HEK293 (cell line): Measurements from ENCODE around the gene ITGA3.

Experiments
- CTCF ChIA-PET: fragments of 350-600 bp; formaldehyde crosslinking; extraction: SDS; loops from one replicate; lab custom pipeline; 2021; ENCODE audit warnings: antibody characterized with exemption; lab: Yijun Ruan, JAX
- POLR2A ChIA-PET: fragments of 300-600 bp; formaldehyde crosslinking; extraction: SDS; loops from one replicate; lab custom pipeline; 2020; ENCODE audit warnings: antibody characterized with exemption, inconsistent platforms; lab: Yijun Ruan, JAX
- H3K27ac ChIP-seq: fragments of 200-500 bp; sonication (Bioruptor generic); 2 replicates; pipeline ENCODE4 v1.5.1; 2014; ENCODE audit warnings: low read depth, low read length, control low read depth, inconsistent platforms; ENCODE audit errors: extremely low read depth
- H3K36me3 ChIP-seq, 2 experiments: fragments of 200-500 bp in 1 of 2; sonication (Bioruptor generic) in 1 of 2; 1 replicate in 1 of 2; 2 replicates in 1 of 2; pipeline ENCODE4 v1.5.1; 2014 to 2017; ENCODE audit warnings: inconsistent platforms in 2 of 2, low read length in 2 of 2; ENCODE audit not compliant: control insufficient read depth in 2 of 2, insufficient read depth in 1 of 2
- H3K4me1 ChIP-seq: fragments of 200-500 bp; sonication (Bioruptor generic); 2 replicates; pipeline ENCODE4 v1.5.1; 2014; ENCODE audit warnings: mild to moderate bottlenecking, low read length, inconsistent platforms; ENCODE audit not compliant: control insufficient read depth, insufficient read depth
- H3K4me3 ChIP-seq: 2 replicates; pipeline ENCODE4 v1.5.1; 2011; ENCODE audit warnings: low read depth, mild to moderate bottlenecking, control low read depth, low read length, moderate library complexity
- H3K9me3 ChIP-seq: fragments of 200-500 bp; sonication (Bioruptor generic); 2 replicates; pipeline ENCODE4 v1.5.1; 2014; ENCODE audit warnings: low read depth, low read length, inconsistent platforms; ENCODE audit not compliant: control insufficient read depth, insufficient read depth
- IKZF3 ChIP-seq: fragments of 450-650 bp; IDR thresholded peaks from 2 replicates; pipeline ENCODE4 v1.5.0; 2018; ENCODE audit warnings: missing biosample characterization, mild to moderate bottlenecking, missing genetic modification characterization, moderate library complexity
- KLF1 ChIP-seq: fragments of 450-650 bp; formaldehyde crosslinking; IDR thresholded peaks from 2 replicates; pipeline ENCODE4 v1.5.1; 2016; ENCODE audit warnings: missing biosample characterization, missing genetic modification characterization
- MZF1 ChIP-seq: fragments of 450-650 bp; formaldehyde crosslinking; IDR thresholded peaks from 2 replicates; pipeline ENCODE4 v1.5.1; 2017; ENCODE audit warnings: missing biosample characterization, missing genetic modification characterization, borderline replicate concordance
- SCRT1 ChIP-seq: fragments of 450-650 bp; formaldehyde crosslinking; IDR thresholded peaks from 2 replicates; pipeline ENCODE4 v1.5.1; 2016; ENCODE audit warnings: missing biosample characterization, missing genetic modification characterization, borderline replicate concordance
- SCRT2 ChIP-seq: fragments of 450-650 bp; formaldehyde crosslinking; IDR thresholded peaks from 2 replicates; pipeline ENCODE4 v1.5.1; 2016; ENCODE audit warnings: missing biosample characterization, missing genetic modification characterization
- SP3 ChIP-seq: fragments of 450-650 bp; formaldehyde crosslinking; IDR thresholded peaks from 2 replicates; pipeline ENCODE4 v1.5.1; 2016; ENCODE audit warnings: missing biosample characterization, missing genetic modification characterization
- WT1 ChIP-seq: fragments of 450-650 bp; formaldehyde crosslinking; IDR thresholded peaks from 2 replicates; pipeline ENCODE4 v1.5.1; 2016; ENCODE audit warnings: missing biosample characterization, missing genetic modification characterization
- ZBTB17 ChIP-seq: fragments of 450-650 bp; formaldehyde crosslinking; IDR thresholded peaks from 2 replicates; pipeline ENCODE4 v1.5.1; 2016; ENCODE audit warnings: missing biosample characterization, missing genetic modification characterization
- ZBTB44 ChIP-seq: fragments of 450-650 bp; IDR thresholded peaks from 2 replicates; pipeline ENCODE4 v1.5.1; 2018; ENCODE audit warnings: missing biosample characterization, mild to moderate bottlenecking, missing genetic modification characterization
- ZBTB7A ChIP-seq: fragments of 450-650 bp; formaldehyde crosslinking; IDR thresholded peaks from 2 replicates; pipeline ENCODE4 v1.5.1; 2016; ENCODE audit warnings: low read depth, missing biosample characterization, missing genetic modification characterization
- ZBTB8A ChIP-seq: fragments of 450-650 bp; formaldehyde crosslinking; IDR thresholded peaks from 2 replicates; pipeline ENCODE4 v1.5.1; 2016; ENCODE audit warnings: missing biosample characterization, missing genetic modification characterization
- ZNF112 ChIP-seq: fragments of 450-650 bp; formaldehyde crosslinking; IDR thresholded peaks from 2 replicates; pipeline ENCODE4 v1.5.0; 2017; ENCODE audit warnings: missing biosample characterization, missing genetic modification characterization
- ZNF394 ChIP-seq: fragments of 450-650 bp; formaldehyde crosslinking; IDR thresholded peaks from 2 replicates; pipeline ENCODE4 v1.5.1; 2016; ENCODE audit warnings: missing biosample characterization, missing genetic modification characterization, mild to moderate bottlenecking, moderate library complexity, borderline replicate concordance
- ZNF449 ChIP-seq: fragments of 450-650 bp; formaldehyde crosslinking; IDR thresholded peaks from 2 replicates; pipeline ENCODE4 v1.5.1; 2017; ENCODE audit warnings: missing biosample characterization, mild to moderate bottlenecking, missing genetic modification characterization, moderate library complexity
- ZNF521 ChIP-seq: fragments of 450-650 bp; formaldehyde crosslinking; IDR thresholded peaks from 2 replicates; pipeline ENCODE4 v1.5.1; 2017; ENCODE audit warnings: missing biosample characterization, mild to moderate bottlenecking, missing genetic modification characterization
- ZNF555 ChIP-seq: fragments of 450-650 bp; formaldehyde crosslinking; conservative IDR thresholded peaks from 2 replicates; pipeline ENCODE4 v1.5.1; 2017; ENCODE audit warnings: missing biosample characterization, mild to moderate bottlenecking, missing genetic modification characterization, inconsistent platforms
- ZNF654 ChIP-seq: fragments of 450-650 bp; formaldehyde crosslinking; IDR thresholded peaks from 2 replicates; pipeline ENCODE4 v1.5.1; 2016; ENCODE audit warnings: low read depth, missing biosample characterization, missing genetic modification characterization
- ZNF701 ChIP-seq: fragments of 450-650 bp; formaldehyde crosslinking; IDR thresholded peaks from 2 replicates; pipeline ENCODE4 v1.5.1; 2016; ENCODE audit warnings: missing biosample characterization, missing genetic modification characterization
- ZNF76 ChIP-seq: fragments of 450-650 bp; formaldehyde crosslinking; IDR thresholded peaks from 2 replicates; pipeline ENCODE4; 2016; ENCODE audit warnings: low read depth, missing biosample characterization, missing genetic modification characterization, borderline replicate concordance
- ZNF777 ChIP-seq: fragments of 450-650 bp; formaldehyde crosslinking; IDR thresholded peaks from 2 replicates; pipeline ENCODE4 v1.5.1; 2017; ENCODE audit warnings: missing biosample characterization, missing genetic modification characterization, borderline replicate concordance
- ZNF791 ChIP-seq: fragments of 450-650 bp; formaldehyde crosslinking; IDR thresholded peaks from 2 replicates; pipeline ENCODE4 v1.5.1; 2016; ENCODE audit warnings: missing biosample characterization, missing genetic modification characterization
- ZSCAN16 ChIP-seq: fragments of 450-650 bp; formaldehyde crosslinking; IDR thresholded peaks from 2 replicates; pipeline ENCODE4 v1.5.1; 2016; ENCODE audit warnings: missing biosample characterization, missing genetic modification characterization
- ZSCAN23 ChIP-seq: fragments of 450-650 bp; formaldehyde crosslinking; IDR thresholded peaks from 2 replicates; pipeline ENCODE4 v1.5.1; 2016; ENCODE audit warnings: missing biosample characterization, missing genetic modification characterization
- ZSCAN30 ChIP-seq: fragments of 450-650 bp; IDR thresholded peaks from 2 replicates; pipeline ENCODE4 v1.5.1; 2018; ENCODE audit warnings: missing biosample characterization, mild to moderate bottlenecking, missing genetic modification characterization, moderate library complexity
- TF ChIP-seq, protein P1 (sequence below): fragments of 450-650 bp; formaldehyde crosslinking; IDR thresholded peaks from 2 replicates; pipeline ENCODE4 v1.5.1; 2016; ENCODE audit warnings: missing biosample characterization, missing genetic modification characterization
- TF ChIP-seq, protein P2 (sequence below): fragments of 450-650 bp; formaldehyde crosslinking; IDR thresholded peaks from 2 replicates; pipeline ENCODE4 v1.5.1; 2016; ENCODE audit warnings: missing biosample characterization, missing genetic modification characterization
- TF ChIP-seq, protein P3 (sequence below): fragments of 450-650 bp; formaldehyde crosslinking; IDR thresholded peaks from 2 replicates; pipeline ENCODE4 v1.5.1; 2016; ENCODE audit warnings: missing biosample characterization, missing genetic modification characterization

The ITGA3 gene

GRCh38 chr17:50094753-50095619 is 39.1 kb downstream of the ITGA3 start, which contains the start of gene PDK2:
TSS of gene PDK2 (plus strand) at chr17:50095351. CDS start at chr17:50095436, 85 bp downstream.
- Histone ChIP-seq H3K36me3 (peaks cover 0 to 27% of the 10 kb centered on the region in 2 experiments; a peak in 1 of 3 replicates), H3K9me3 (no peaks in the 10 kb centered on the region), H3K4me1 (peaks cover 2% of the 10 kb centered on the region; the same call in 1 of the 2 replicates), H3K4me3 (peak within 1 kb of the TSS; percentile 85), H3K27ac (peak within 1 kb of the TSS; percentile 45)
- ChIA-PET POLR2A (interaction anchor here (0.8 to 2.3 kb wide), 6 partner anchors 17 to 307 kb away, joined by 3 to 12 read pairs (median 4); partner anchors contain the start of genes ITGA3 and KAT7), CTCF (interaction anchor here (0.6 to 5.3 kb wide), 84 partner anchors 7 to 737 kb away, joined by 3 to 101 read pairs (median 5); partner anchors contain the start of genes COL1A1, DLX3, ITGA3 and LRRC59)
- TF ChIP-seq ZNF701 (tag by site-specific recombination), result no peak
- no peak for TF ChIP-seq ZSCAN16 (tag by site-specific recombination)
- no peak for TF ChIP-seq ZNF555
- TF ChIP-seq, protein P1, sequence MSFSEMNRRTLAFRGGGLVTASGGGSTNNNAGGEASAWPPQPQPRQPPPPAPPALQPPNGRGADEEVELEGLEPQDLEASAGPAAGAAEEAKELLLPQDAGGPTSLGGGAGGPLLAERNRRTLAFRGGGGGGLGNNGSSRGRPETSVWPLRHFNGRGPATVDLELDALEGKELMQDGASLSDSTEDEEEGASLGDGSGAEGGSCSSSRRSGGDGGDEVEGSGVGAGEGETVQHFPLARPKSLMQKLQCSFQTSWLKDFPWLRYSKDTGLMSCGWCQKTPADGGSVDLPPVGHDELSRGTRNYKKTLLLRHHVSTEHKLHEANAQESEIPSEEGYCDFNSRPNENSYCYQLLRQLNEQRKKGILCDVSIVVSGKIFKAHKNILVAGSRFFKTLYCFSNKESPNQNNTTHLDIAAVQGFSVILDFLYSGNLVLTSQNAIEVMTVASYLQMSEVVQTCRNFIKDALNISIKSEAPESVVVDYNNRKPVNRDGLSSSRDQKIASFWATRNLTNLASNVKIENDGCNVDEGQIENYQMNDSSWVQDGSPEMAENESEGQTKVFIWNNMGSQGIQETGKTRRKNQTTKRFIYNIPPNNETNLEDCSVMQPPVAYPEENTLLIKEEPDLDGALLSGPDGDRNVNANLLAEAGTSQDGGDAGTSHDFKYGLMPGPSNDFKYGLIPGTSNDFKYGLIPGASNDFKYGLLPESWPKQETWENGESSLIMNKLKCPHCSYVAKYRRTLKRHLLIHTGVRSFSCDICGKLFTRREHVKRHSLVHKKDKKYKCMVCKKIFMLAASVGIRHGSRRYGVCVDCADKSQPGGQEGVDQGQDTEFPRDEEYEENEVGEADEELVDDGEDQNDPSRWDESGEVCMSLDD (tag by site-specific recombination), result peak; percentile 98
- peak; percentile 86 for TF ChIP-seq WT1
- TF ChIP-seq MZF1 (tag by site-specific recombination), result peak; percentile 49
- 0 out of 2 replicates have a peak, but pooled peaks have one; percentile 13 for TF ChIP-seq ZNF777
- TF ChIP-seq ZNF449 (tag by site-specific recombination), result peak; percentile 78
- TF ChIP-seq ZNF521 (tag by site-specific recombination), result no peak
- TF ChIP-seq ZBTB7A (tag by site-specific recombination), result peak; percentile 76; the same call in 1 of the 2 replicates
- TF ChIP-seq SP3 (tag by site-specific recombination), result peak; percentile 99
- TF ChIP-seq ZBTB44 (tag by site-specific recombination), result peak; percentile 16; the same call in 1 of the 2 replicates
- 0 out of 2 replicates have a peak, but pooled peaks have one; percentile 34 for TF ChIP-seq ZSCAN30 (tag by site-specific recombination)
- TF ChIP-seq, protein P2, sequence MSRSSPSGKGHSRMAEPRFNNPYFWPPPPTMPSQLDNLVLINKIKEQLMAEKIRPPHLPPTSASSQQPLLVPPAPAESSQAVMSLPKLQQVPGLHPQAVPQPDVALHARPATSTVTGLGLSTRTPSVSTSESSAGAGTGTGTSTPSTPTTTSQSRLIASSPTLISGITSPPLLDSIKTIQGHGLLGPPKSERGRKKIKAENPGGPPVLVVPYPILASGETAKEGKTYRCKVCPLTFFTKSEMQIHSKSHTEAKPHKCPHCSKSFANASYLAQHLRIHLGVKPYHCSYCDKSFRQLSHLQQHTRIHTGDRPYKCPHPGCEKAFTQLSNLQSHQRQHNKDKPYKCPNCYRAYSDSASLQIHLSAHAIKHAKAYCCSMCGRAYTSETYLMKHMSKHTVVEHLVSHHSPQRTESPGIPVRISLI, result no peak
- TF ChIP-seq ZSCAN23 (tag by site-specific recombination), result peak; percentile 59; the same call in 1 of the 2 replicates
- peak; percentile 73 for TF ChIP-seq KLF1
- TF ChIP-seq SCRT1 (tag by site-specific recombination), result peak; percentile 65; the same call in 1 of the 2 replicates
- peak; percentile 71; the same call in 1 of the 2 replicates for TF ChIP-seq ZNF76 (tag by site-specific recombination)
- no peak for TF ChIP-seq ZNF654 (tag by site-specific recombination)
- no peak for TF ChIP-seq ZNF394 (tag by site-specific recombination)
- TF ChIP-seq IKZF3 (tag by site-specific recombination), result no peak
- TF ChIP-seq, protein P3, sequence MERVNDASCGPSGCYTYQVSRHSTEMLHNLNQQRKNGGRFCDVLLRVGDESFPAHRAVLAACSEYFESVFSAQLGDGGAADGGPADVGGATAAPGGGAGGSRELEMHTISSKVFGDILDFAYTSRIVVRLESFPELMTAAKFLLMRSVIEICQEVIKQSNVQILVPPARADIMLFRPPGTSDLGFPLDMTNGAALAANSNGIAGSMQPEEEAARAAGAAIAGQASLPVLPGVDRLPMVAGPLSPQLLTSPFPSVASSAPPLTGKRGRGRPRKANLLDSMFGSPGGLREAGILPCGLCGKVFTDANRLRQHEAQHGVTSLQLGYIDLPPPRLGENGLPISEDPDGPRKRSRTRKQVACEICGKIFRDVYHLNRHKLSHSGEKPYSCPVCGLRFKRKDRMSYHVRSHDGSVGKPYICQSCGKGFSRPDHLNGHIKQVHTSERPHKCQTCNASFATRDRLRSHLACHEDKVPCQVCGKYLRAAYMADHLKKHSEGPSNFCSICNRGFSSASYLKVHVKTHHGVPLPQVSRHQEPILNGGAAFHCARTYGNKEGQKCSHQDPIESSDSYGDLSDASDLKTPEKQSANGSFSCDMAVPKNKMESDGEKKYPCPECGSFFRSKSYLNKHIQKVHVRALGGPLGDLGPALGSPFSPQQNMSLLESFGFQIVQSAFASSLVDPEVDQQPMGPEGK (tag by site-specific recombination), result peak; percentile 84
- peak; percentile 82 for TF ChIP-seq ZBTB17 (tag by site-specific recombination)
- TF ChIP-seq SCRT2 (tag by site-specific recombination), result no peak; the same call in none of the 2 replicates
- peak; percentile 62; the same call in 1 of the 2 replicates for TF ChIP-seq ZBTB8A (tag by site-specific recombination)
- TF ChIP-seq ZNF791, result no peak
- TF ChIP-seq ZNF112 (tag by site-specific recombination), result no peak
